Endothelial cell (in vitro differentiated cells): ENCODE results near the gene MSRB3. TPM values are rescaled to one million over a fixed set of nuclear protein-coding genes. Genes with fewer than 3 reads are reported as not detected.

Experiments
- DNase-seq: peaks from one replicate; pipeline ENCODE4 v3.0.0; 2021; ENCODE audit warnings: low spot score
- H3K27ac Mint-ChIP-seq: one replicate; pipeline ENCODE4 v1.8.0; 2021; ENCODE audit warnings: mixed read lengths, inconsistent platforms; ENCODE audit not compliant: unreplicated experiment
- H3K27me3 Mint-ChIP-seq: one replicate; pipeline ENCODE4 v1.8.0; 2021; ENCODE audit warnings: mild to moderate bottlenecking, moderate library complexity, mixed read lengths, inconsistent platforms; ENCODE audit not compliant: unreplicated experiment
- H3K36me3 Mint-ChIP-seq: one replicate; pipeline ENCODE4 v1.8.0; 2021; ENCODE audit warnings: mild to moderate bottlenecking, low read depth, mixed read lengths, inconsistent platforms; ENCODE audit not compliant: unreplicated experiment
- H3K4me1 Mint-ChIP-seq: one replicate; pipeline ENCODE4 v1.8.0; 2021; ENCODE audit warnings: mild to moderate bottlenecking, mixed read lengths, inconsistent platforms; ENCODE audit not compliant: unreplicated experiment
- H3K4me3 Mint-ChIP-seq: one replicate; pipeline ENCODE4 v1.8.0; 2021; ENCODE audit warnings: mild to moderate bottlenecking, mixed read lengths, inconsistent platforms; ENCODE audit not compliant: unreplicated experiment
- H3K9me3 Mint-ChIP-seq: one replicate; pipeline ENCODE4 v1.8.0; 2021; ENCODE audit warnings: mixed read lengths, inconsistent platforms; ENCODE audit not compliant: unreplicated experiment
- CTCF ChIP-seq: fragments of 200-600 bp; sonication (generic); IDR thresholded peaks from one replicate; pipeline ENCODE4 v1.5.0; 2021; ENCODE audit warnings: antibody characterized with exemption; ENCODE audit not compliant: unreplicated experiment
- total RNA-seq: library from RNA; stranded (reverse); fragmentation: NEBNext Ultra II Directional; extraction: Animal tissue kit (Norgen Biotek cat#: 25700); gene quantifications from one replicate; pipeline ENCODE4 v1.2.1, GENCODE V29; 2021; ENCODE audit not compliant: unreplicated experiment

Gene MSRB3
- total RNA-seq, 1 donor from 2014 or later, result 19.9 TPM

DNA sequence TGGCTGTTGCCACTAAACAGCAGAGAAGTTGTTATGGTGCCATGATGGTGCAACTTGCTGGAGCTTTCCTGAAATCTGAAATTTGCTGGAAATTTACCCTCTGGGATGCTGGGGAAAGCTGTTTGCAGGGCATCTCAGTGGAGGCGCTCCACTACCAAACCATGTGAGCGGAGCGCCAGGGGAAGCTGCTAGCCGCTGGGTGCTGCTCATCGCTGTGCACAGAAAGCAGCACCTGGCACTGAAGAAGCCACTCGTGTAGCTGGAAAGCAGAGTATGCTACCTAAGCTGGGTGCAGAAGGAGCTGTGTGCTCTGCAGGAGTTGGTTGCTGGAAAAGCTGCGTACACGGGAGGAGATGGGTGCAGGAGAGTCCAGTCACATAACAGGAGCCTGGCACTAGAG is 53.0 kb downstream of the MSRB3 start:
- TF ChIP-seq CTCF, result no peak
- Mint-ChIP-seq H3K27me3 (no peaks in the 10 kb centered on the region), H3K4me3 (no peak overlapping the region), H3K4me1 (peaks cover 2% of the 10 kb centered on the region), H3K36me3 (no peaks in the 10 kb centered on the region), H3K27ac (no peak overlapping the region), H3K9me3 (no peaks in the 10 kb centered on the region)
- DNase-seq, result no peak

GRCh38 chr12:65333649-65334048 is 55.2 kb downstream of the MSRB3 start:
- Mint-ChIP-seq H3K36me3 (no peaks in the 10 kb centered on the region), H3K27me3 (no peaks in the 10 kb centered on the region), H3K4me1 (peaks cover 2% of the 10 kb centered on the region), H3K27ac (no peak overlapping the region), H3K4me3 (no peak overlapping the region), H3K9me3 (no peaks in the 10 kb centered on the region)
- no peak for TF ChIP-seq CTCF
- no peak for DNase-seq

DNA sequence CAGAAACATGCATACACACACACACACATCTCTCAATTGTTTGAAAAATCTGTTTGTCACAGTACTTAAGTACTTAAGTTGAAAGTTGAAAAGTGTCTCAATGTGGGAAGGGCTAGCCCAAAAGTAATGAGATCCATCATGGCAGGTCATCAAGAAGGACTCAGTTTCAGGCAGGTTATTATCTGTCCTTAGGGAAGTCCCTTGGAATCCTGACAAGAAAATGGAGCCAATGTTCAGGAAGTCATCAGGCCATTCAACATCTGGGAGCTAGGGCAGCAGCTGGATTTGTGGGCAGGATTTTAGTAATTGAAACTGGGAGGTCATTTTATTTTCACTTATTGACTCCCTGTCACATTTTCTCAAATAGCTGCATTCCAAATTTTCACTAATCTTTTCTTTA is 56.0 kb downstream of the MSRB3 start:
- Mint-ChIP-seq H3K4me1 (peaks cover 2% of the 10 kb centered on the region), H3K4me3 (no peak overlapping the region), H3K9me3 (no peaks in the 10 kb centered on the region), H3K36me3 (no peaks in the 10 kb centered on the region), H3K27ac (no peak overlapping the region), H3K27me3 (no peaks in the 10 kb centered on the region)
- TF ChIP-seq CTCF, result no peak
- DNase-seq, result no peak

GRCh38 chr12:65335021-65335714 is 56.7 kb downstream of the MSRB3 start:
- no peaks in the 10 kb centered on the region for H3K9me3 Mint-ChIP-seq
- peaks cover 2% of the 10 kb centered on the region for H3K4me1 Mint-ChIP-seq
- DNase-seq, result no peak
- no peak overlapping the region for H3K4me3 Mint-ChIP-seq
- peak overlapping the region; percentile 68 for H3K27ac Mint-ChIP-seq
- TF ChIP-seq CTCF, result no peak
- no peaks in the 10 kb centered on the region for H3K36me3 Mint-ChIP-seq
- H3K27me3 Mint-ChIP-seq, result no peaks in the 10 kb centered on the region

DNA sequence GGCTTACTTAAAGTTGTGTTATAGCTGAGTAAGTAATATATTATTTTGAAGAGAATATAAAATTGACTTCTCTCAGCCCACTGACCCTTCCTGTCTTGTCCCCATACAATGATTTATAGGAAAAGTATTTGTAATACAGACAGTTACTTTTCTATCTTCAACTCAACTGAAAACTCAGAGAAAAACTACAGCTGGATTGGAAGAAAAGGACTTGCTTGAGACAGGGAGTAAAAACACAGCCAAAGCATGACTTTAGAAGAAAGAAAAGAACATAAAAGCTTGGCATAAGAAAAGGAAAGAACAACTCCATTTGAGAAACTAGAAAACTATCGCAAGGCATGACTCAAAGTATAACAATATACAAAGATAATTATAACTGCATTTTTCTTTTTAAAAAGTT is 57.5 kb downstream of the MSRB3 start:
- H3K27ac Mint-ChIP-seq, result peak overlapping the region; percentile 65
- no peak overlapping the region for H3K4me3 Mint-ChIP-seq
- no peaks in the 10 kb centered on the region for H3K36me3 Mint-ChIP-seq
- DNase-seq, result no peak
- H3K27me3 Mint-ChIP-seq, result no peaks in the 10 kb centered on the region
- TF ChIP-seq CTCF, result no peak
- H3K9me3 Mint-ChIP-seq, result no peaks in the 10 kb centered on the region
- H3K4me1 Mint-ChIP-seq, result peaks cover 2% of the 10 kb centered on the region
